ENCODE measurements around the gene PPP1R27. TPM values are rescaled to one million over a fixed set of nuclear protein-coding genes. Genes with fewer than 3 reads are reported as not detected.

Gene PPP1R27
- total and polyA plus RNA-seq, 9 of the 15 experiments (the other 6 are each of a cell fraction or from before 2014, with no cell fraction given), result 0.29 to 6.9 (median 1.5) TPM; not detected in 2

DNA sequence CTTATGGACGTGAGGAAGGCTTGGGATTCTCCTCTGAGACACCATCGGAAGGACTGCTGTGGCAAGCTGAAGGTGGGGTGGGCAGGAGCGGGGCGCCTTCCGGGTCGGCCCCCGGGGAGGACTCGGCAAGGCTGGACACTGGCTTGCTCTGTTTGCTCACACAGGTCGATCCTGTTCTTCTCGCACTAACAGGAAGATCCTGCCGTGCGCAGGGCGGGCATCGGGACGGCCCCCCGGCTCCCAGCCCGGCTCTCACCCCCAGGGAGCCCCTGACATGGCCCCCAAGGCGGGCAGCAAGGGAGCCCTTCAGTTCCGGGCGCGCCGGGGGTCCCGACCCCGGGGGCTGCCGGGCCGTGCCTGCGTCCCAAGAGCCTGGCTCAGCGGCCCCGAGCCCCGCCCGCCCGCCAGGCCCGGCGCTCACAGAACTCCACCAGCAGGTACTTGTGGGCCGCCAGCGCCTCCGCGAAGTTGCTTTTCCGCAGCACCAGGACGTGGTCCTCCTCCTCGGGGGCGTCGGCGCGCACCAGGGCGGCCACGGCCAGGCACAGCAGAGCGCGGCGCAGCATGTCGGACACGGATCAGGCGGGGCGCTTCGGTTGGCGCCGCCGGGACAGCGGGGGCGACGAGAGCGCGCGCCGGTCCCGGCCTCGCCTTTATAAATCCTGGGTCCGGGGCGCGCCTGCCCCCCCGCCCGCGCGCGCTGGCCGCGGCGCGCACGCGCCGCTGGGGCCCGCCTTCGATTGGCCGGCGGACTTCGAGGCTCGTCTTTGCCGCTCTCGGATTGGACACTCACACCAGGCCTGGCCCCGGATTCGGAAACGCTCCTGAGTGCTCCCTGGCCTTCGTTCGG is 25.3 kb upstream of the PPP1R27 start, which contains the start of gene P4HB (continued):
- TF ChIP-seq, protein P1, sequence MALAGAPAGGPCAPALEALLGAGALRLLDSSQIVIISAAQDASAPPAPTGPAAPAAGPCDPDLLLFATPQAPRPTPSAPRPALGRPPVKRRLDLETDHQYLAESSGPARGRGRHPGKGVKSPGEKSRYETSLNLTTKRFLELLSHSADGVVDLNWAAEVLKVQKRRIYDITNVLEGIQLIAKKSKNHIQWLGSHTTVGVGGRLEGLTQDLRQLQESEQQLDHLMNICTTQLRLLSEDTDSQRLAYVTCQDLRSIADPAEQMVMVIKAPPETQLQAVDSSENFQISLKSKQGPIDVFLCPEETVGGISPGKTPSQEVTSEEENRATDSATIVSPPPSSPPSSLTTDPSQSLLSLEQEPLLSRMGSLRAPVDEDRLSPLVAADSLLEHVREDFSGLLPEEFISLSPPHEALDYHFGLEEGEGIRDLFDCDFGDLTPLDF (CRISPR knock-in tag; IDR thresholded peaks at IDR 0.05), result peak; percentile 67; the same call in 1 of the 2 replicates
- TF ChIP-seq, protein P2, sequence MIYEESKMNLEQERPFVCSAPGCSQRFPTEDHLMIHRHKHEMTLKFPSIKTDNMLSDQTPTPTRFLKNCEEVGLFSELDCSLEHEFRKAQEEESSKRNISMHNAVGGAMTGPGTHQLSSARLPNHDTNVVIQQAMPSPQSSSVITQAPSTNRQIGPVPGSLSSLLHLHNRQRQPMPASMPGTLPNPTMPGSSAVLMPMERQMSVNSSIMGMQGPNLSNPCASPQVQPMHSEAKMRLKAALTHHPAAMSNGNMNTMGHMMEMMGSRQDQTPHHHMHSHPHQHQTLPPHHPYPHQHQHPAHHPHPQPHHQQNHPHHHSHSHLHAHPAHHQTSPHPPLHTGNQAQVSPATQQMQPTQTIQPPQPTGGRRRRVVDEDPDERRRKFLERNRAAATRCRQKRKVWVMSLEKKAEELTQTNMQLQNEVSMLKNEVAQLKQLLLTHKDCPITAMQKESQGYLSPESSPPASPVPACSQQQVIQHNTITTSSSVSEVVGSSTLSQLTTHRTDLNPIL (CRISPR knock-in tag; IDR thresholded peaks at IDR 0.05), result no peak
- TF ChIP-seq, protein P3, sequence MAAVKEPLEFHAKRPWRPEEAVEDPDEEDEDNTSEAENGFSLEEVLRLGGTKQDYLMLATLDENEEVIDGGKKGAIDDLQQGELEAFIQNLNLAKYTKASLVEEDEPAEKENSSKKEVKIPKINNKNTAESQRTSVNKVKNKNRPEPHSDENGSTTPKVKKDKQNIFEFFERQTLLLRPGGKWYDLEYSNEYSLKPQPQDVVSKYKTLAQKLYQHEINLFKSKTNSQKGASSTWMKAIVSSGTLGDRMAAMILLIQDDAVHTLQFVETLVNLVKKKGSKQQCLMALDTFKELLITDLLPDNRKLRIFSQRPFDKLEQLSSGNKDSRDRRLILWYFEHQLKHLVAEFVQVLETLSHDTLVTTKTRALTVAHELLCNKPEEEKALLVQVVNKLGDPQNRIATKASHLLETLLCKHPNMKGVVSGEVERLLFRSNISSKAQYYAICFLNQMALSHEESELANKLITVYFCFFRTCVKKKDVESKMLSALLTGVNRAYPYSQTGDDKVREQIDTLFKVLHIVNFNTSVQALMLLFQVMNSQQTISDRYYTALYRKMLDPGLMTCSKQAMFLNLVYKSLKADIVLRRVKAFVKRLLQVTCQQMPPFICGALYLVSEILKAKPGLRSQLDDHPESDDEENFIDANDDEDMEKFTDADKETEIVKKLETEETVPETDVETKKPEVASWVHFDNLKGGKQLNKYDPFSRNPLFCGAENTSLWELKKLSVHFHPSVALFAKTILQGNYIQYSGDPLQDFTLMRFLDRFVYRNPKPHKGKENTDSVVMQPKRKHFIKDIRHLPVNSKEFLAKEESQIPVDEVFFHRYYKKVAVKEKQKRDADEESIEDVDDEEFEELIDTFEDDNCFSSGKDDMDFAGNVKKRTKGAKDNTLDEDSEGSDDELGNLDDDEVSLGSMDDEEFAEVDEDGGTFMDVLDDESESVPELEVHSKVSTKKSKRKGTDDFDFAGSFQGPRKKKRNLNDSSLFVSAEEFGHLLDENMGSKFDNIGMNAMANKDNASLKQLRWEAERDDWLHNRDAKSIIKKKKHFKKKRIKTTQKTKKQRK (IDR thresholded peaks at IDR 0.05; ENCODE audit: borderline replicate concordance, low read depth, low read length), result no peak
- TF ChIP-seq SOX6 (IDR thresholded peaks at IDR 0.05), result no peak
- no peak for TF ChIP-seq ZNF707 (CRISPR knock-in tag; conservative IDR thresholded peaks at IDR 0.05)
- TF ChIP-seq ZC3H4 (CRISPR knock-in tag; IDR thresholded peaks at IDR 0.05; ENCODE audit: borderline replicate concordance), result no peak
- TF ChIP-seq, protein P4, sequence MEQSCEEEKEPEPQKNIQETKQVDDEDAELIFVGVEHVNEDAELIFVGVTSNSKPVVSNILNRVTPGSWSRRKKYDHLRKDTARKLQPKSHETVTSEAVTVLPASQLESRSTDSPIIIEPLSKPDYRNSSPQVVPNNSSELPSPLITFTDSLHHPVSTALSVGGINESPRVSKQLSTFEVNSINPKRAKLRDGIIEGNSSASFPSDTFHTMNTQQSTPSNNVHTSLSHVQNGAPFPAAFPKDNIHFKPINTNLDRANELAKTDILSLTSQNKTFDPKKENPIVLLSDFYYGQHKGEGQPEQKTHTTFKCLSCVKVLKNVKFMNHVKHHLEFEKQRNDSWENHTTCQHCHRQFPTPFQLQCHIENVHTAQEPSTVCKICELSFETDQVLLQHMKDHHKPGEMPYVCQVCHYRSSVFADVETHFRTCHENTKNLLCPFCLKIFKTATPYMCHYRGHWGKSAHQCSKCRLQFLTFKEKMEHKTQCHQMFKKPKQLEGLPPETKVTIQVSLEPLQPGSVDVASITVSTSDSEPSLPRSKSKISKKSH (CRISPR knock-in tag; IDR thresholded peaks at IDR 0.05), result no peak
- no peak for TF ChIP-seq NCOR1 (IDR thresholded peaks at IDR 0.05)
- TF ChIP-seq POLR2A (conservative IDR thresholded peaks at IDR 0.05), result peak; percentile 54
- no peak for TF ChIP-seq TAF15 (IDR thresholded peaks at IDR 0.05; ENCODE audit: low read depth, low read length)
- no peak for TF ChIP-seq SIX5 (IDR thresholded peaks at IDR 0.05; ENCODE audit: borderline replicate concordance in 1 of 2, insufficient read depth in 1 of 2, low read depth in 1 of 2, low read length in 2 of 2)
- TF ChIP-seq CBX5 (IDR thresholded peaks at IDR 0.05; ENCODE audit: borderline replicate concordance, low read depth), result no peak
- TF ChIP-seq KLF16 (IDR thresholded peaks at IDR 0.05), result no peak
- TF ChIP-seq HNRNPK (IDR thresholded peaks at IDR 0.05; ENCODE audit: low read depth, low read length, poor library complexity, severe bottlenecking), result no peak
- TF ChIP-seq, protein P5, sequence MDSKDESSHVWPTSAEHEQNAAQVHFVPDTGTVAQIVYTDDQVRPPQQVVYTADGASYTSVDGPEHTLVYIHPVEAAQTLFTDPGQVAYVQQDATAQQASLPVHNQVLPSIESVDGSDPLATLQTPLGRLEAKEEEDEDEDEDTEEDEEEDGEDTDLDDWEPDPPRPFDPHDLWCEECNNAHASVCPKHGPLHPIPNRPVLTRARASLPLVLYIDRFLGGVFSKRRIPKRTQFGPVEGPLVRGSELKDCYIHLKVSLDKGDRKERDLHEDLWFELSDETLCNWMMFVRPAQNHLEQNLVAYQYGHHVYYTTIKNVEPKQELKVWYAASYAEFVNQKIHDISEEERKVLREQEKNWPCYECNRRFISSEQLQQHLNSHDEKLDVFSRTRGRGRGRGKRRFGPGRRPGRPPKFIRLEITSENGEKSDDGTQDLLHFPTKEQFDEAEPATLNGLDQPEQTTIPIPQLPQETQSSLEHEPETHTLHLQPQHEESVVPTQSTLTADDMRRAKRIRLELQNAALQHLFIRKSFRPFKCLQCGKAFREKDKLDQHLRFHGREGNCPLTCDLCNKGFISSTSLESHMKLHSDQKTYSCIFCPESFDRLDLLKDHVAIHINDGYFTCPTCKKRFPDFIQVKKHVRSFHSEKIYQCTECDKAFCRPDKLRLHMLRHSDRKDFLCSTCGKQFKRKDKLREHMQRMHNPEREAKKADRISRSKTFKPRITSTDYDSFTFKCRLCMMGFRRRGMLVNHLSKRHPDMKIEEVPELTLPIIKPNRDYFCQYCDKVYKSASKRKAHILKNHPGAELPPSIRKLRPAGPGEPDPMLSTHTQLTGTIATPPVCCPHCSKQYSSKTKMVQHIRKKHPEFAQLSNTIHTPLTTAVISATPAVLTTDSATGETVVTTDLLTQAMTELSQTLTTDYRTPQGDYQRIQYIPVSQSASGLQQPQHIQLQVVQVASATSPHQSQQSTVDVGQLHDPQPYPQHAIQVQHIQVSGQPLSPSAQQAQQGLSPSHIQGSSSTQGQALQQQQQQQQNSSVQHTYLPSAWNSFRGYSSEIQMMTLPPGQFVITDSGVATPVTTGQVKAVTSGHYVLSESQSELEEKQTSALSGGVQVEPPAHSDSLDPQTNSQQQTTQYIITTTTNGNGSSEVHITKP (IDR thresholded peaks at IDR 0.05; ENCODE audit: partially characterized antibody), result no peak
- TF ChIP-seq ZNF324 (CRISPR knock-in tag; IDR thresholded peaks at IDR 0.05), result no peak
